H7 (cell line): ENCODE measurements around the gene MCUB. TPM values are rescaled to one million over a fixed set of nuclear protein-coding genes. Genes with fewer than 3 reads are reported as not detected.
A peak's percentile ranks its signal among the peaks of the same experiment; 100 is the strongest.

Experiments used
- DNase-seq: peaks from one replicate; pipeline ENCODE4 v3.0.0; 2012
- H3K27me3 ChIP-seq: 2 replicates; pipeline ENCODE4 v1.6.0; 2011; ENCODE audit warnings: mild to moderate bottlenecking, low read length; ENCODE audit not compliant: control insufficient read depth, insufficient read depth
- H3K36me3 ChIP-seq: replicated peaks from 2 replicates; pipeline ENCODE4 v1.5.1; 2011; ENCODE audit warnings: low read length; ENCODE audit not compliant: control insufficient read depth, insufficient read depth
- H3K4me3 ChIP-seq: 2 replicates; pipeline ENCODE4 v1.5.1; 2011; ENCODE audit warnings: low read depth, mild to moderate bottlenecking, control low read depth, low read length, moderate library complexity; ENCODE audit not compliant: insufficient read depth
- total RNA-seq: library from RNA; depleted of rRNA; stranded (reverse); fragments of >200 nt; shearing (Covaris generic); gene quantifications from 2 replicates; pipeline ENCODE4 v1.2.3, GENCODE V29; 2014

Gene MCUB
- total RNA-seq, 1 experiment from 2014 or later = 18.1 TPM

- H3K36me3 ChIP-seq = no peaks in the 10 kb centered on the region
- DNase-seq = peak; percentile 24
- no peak overlapping the region for H3K4me3 ChIP-seq
- H3K27me3 ChIP-seq = no peaks in the 10 kb centered on the region
Observed at GRCh38 chr4:109629775-109630174, 69.7 kb downstream of the MCUB start.

DNA sequence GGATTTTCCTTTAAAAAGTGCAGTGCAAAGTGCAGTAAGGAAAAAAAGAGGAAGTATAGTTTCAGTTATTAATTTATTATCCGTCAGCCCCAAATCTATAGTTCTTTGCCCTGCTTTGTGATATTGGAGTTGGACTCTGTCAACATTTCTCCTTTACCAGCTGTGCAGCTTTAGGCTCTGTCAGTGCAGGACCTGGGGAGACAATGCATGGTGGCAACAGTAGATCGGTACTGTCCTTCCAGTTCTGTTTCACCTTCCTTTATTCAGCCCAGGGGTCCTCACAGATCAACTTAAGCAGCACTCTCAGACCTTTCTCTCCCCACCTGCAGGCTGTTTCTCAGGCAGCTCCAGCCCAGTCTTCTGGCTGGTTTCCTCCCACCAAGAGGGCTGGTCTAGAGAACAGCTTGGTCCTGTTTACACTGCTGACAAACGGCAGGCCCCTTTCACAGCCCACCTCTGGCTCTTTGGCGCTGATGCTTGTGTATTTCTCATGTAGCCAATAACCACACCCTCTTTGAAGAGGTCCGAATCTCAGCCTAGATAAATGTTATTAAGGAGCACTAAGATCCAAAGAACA is 71.6 kb downstream of the MCUB start:
- Histone ChIP-seq H3K36me3 (no peaks in the 10 kb centered on the region), H3K4me3 (no peak overlapping the region), H3K27me3 (no peaks in the 10 kb centered on the region)
- peak; percentile 46 for DNase-seq

- Histone ChIP-seq H3K4me3 (no peak overlapping the region), H3K36me3 (no peaks in the 10 kb centered on the region), H3K27me3 (no peaks in the 10 kb centered on the region)
- no peak for DNase-seq
Observed at GRCh38 chr4:109640644-109641043, 80.6 kb downstream of the MCUB start.

GRCh38 chr4:109645874-109646710 is 86.0 kb downstream of the MCUB start:
- Histone ChIP-seq H3K27me3 (no peaks in the 10 kb centered on the region), H3K4me3 (no peak overlapping the region), H3K36me3 (no peaks in the 10 kb centered on the region)
- no peak for DNase-seq

- no peak overlapping the region for H3K4me3 ChIP-seq
- no peak for DNase-seq
- no peaks in the 10 kb centered on the region for H3K27me3 ChIP-seq
- no peaks in the 10 kb centered on the region for H3K36me3 ChIP-seq
Observed at GRCh38 chr4:109648266-109648996, 88.4 kb downstream of the MCUB start.

GRCh38 chr4:109648997-109649575 is 89.0 kb downstream of the MCUB start:
- no peaks in the 10 kb centered on the region for H3K36me3 ChIP-seq
- no peaks in the 10 kb centered on the region for H3K27me3 ChIP-seq
- H3K4me3 ChIP-seq = no peak overlapping the region
- DNase-seq = no peak

GRCh38 chr4:109649872-109650271 is 89.8 kb downstream of the MCUB start:
- H3K27me3 ChIP-seq = no peaks in the 10 kb centered on the region
- no peak overlapping the region for H3K4me3 ChIP-seq
- H3K36me3 ChIP-seq = no peaks in the 10 kb centered on the region
- no peak for DNase-seq

GRCh38 chr4:109655396-109655795 is 95.3 kb downstream of the MCUB start:
- no peak for DNase-seq
- H3K36me3 ChIP-seq = no peaks in the 10 kb centered on the region
- no peak overlapping the region for H3K4me3 ChIP-seq

GRCh38 chr4:109657854-109658418 is 97.9 kb downstream of the MCUB start:
- no peaks in the 10 kb centered on the region for H3K36me3 ChIP-seq
- no peak overlapping the region for H3K4me3 ChIP-seq
- no peaks in the 10 kb centered on the region for H3K27me3 ChIP-seq
- no peak for DNase-seq

More at GRCh38 chr4:109655396-109655795, 95.3 kb downstream of the MCUB start:
- H3K27me3 ChIP-seq = no peaks in the 10 kb centered on the region

- Histone ChIP-seq H3K36me3 (no peaks in the 10 kb centered on the region), H3K4me3 (no peak overlapping the region), H3K27me3 (no peaks in the 10 kb centered on the region)
- no peak for DNase-seq
Observed at GRCh38 chr4:109658871-109659410, 98.9 kb downstream of the MCUB start.

GRCh38 chr4:109662116-109662515 is 102.1 kb downstream of the MCUB start:
- H3K27me3 ChIP-seq = no peaks in the 10 kb centered on the region

GRCh38 chr4:109662771-109663170 is 102.7 kb downstream of the MCUB start:
- no peaks in the 10 kb centered on the region for H3K36me3 ChIP-seq
- no peak overlapping the region for H3K4me3 ChIP-seq
- DNase-seq = peak; percentile 15
- no peaks in the 10 kb centered on the region for H3K27me3 ChIP-seq

More at GRCh38 chr4:109662116-109662515, 102.1 kb downstream of the MCUB start:
- H3K36me3 ChIP-seq = no peaks in the 10 kb centered on the region
- no peak overlapping the region for H3K4me3 ChIP-seq
- no peak for DNase-seq

DNA sequence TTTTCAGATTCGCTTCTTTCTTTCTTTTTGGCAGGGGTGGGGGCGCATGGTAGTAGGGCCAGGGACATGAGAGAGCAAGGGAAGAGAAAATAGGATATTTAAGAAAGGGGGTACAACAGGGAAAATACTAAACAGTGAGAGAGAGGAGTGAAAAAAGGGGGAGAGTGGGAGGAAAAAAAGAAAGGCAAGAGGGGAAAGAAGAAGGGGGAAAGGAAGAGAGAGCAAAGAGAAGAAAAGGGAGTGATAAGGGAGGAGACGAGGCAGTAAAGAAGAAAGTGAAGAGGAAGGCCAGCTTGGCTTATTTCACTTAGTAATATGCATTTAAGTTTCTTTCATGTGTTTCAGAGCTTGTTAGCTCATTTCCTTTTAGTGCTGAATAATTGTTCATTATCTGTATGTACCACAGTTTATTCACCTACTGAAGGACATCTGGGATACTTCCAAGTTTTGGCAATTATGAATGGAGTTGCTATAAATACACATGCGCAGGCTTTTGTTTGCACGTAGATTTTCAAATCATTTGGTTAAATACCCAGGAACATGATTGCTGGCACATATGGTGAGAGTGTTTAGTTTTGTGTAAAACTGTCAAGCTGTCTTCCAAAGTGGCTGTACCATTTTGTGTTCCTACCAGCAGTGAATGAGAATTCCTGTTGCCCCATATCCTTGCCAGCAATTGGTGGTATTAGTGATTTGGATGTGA is 105.9 kb downstream of the MCUB start:
- H3K4me3 ChIP-seq = no peak overlapping the region
- no peaks in the 10 kb centered on the region for H3K36me3 ChIP-seq
- no peak for DNase-seq
- H3K27me3 ChIP-seq = no peaks in the 10 kb centered on the region

DNA sequence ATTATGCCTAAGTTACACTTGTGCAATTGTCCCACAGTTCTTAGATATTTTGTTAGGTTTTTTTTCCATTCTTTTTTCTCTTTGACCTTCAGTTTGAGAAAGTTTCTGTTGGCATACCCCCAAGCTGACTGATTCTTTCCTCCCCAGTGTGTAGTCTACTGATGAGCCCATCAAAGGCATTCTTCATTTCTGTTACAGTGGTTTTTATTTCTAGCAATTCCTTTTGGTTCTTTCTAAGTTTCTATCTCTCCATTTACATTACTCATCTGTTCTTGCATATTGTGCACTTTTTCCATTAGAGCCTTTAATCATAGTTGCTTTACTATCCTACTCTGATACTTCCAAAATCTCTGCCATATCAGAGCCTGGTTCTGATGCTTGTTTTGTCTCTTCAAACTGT is 111.3 kb downstream of the MCUB start:
- Histone ChIP-seq H3K4me3 (no peak overlapping the region), H3K36me3 (no peaks in the 10 kb centered on the region), H3K27me3 (no peaks in the 10 kb centered on the region)
- DNase-seq = no peak
